ENCODE data around the gene PRKAR1B. TPM values are rescaled to one million over a fixed set of nuclear protein-coding genes. Genes with fewer than 3 reads are reported as not detected.

The PRKAR1B gene
- total RNA-seq, 1 experiment from 2014 or later, result 62.0 TPM

DNA sequence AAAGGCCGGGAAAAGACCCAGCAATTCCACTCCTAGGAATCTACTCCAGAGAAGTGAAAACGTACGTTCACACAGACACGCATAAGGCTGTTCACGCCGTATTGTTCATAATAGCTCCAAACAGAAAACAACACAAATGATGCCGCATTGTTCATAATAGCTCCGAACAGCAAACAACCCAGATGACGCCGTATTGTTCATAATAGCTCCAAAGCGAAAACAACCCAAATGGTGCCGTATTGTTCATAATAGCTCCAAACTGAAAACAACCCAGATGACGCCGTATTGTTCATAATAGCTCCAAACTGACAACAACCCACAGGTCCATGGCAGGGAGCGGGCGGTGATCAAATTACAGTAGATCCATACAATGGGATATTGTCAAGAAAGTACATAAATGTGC, 85.8 kb downstream of the PRKAR1B start:
- H3K4me1 ChIP-seq (ENCODE audit: control insufficient read depth, insufficient read depth, low read length), result peaks cover 5% of the 10 kb centered on the region
- TF ChIP-seq, protein P1, sequence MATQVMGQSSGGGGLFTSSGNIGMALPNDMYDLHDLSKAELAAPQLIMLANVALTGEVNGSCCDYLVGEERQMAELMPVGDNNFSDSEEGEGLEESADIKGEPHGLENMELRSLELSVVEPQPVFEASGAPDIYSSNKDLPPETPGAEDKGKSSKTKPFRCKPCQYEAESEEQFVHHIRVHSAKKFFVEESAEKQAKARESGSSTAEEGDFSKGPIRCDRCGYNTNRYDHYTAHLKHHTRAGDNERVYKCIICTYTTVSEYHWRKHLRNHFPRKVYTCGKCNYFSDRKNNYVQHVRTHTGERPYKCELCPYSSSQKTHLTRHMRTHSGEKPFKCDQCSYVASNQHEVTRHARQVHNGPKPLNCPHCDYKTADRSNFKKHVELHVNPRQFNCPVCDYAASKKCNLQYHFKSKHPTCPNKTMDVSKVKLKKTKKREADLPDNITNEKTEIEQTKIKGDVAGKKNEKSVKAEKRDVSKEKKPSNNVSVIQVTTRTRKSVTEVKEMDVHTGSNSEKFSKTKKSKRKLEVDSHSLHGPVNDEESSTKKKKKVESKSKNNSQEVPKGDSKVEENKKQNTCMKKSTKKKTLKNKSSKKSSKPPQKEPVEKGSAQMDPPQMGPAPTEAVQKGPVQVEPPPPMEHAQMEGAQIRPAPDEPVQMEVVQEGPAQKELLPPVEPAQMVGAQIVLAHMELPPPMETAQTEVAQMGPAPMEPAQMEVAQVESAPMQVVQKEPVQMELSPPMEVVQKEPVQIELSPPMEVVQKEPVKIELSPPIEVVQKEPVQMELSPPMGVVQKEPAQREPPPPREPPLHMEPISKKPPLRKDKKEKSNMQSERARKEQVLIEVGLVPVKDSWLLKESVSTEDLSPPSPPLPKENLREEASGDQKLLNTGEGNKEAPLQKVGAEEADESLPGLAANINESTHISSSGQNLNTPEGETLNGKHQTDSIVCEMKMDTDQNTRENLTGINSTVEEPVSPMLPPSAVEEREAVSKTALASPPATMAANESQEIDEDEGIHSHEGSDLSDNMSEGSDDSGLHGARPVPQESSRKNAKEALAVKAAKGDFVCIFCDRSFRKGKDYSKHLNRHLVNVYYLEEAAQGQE (IDR thresholded peaks at IDR 0.05; ENCODE audit: insufficient read depth in 1 of 2, low read depth in 2 of 2, low read length in 1 of 2), result no peak
- TF ChIP-seq SIN3A (IDR thresholded peaks at IDR 0.05; ENCODE audit: borderline replicate concordance, insufficient read depth, low read depth, low read length), result no peak
- intact Hi-C loops (cut with micrococcal nuclease; ENCODE audit: unreplicated experiment) (no loop called here), in situ Hi-C loops (cut with HindIII; ENCODE audit: low pct_unique_long_range_greater_than_20kb, low sequenced_read_pairs) (no loop called here)
- no peaks in the 10 kb centered on the region for H3K27me3 ChIP-seq (ENCODE audit: control insufficient read depth, insufficient read depth, low read length)
- ChIA-PET POLR2A (interaction anchor here (0.6 kb wide), 1 partner anchor 18 kb away, joined by 6 read pairs; no protein-coding TSS in a partner anchor), CTCF (no interaction called here)
- no peaks in the 10 kb centered on the region for H3K9me3 ChIP-seq (ENCODE audit: control insufficient read depth, insufficient read depth, low read depth, low read length)
- no peak overlapping the region for H3K4me3 ChIP-seq (ENCODE audit: low read depth in 2 of 2, low read length in 2 of 2)
- ATAC-seq (peak; percentile 55), DNase-seq (ENCODE audit: low read depth, low spot score) (no peak)
- H3K36me3 ChIP-seq (ENCODE audit: control insufficient read depth, insufficient read depth, low read length), result no peaks in the 10 kb centered on the region
- no peak overlapping the region for H3K27ac ChIP-seq (ENCODE audit: low read length)
- no TSS peak for BruUV-seq (replicated peaks)

DNA sequence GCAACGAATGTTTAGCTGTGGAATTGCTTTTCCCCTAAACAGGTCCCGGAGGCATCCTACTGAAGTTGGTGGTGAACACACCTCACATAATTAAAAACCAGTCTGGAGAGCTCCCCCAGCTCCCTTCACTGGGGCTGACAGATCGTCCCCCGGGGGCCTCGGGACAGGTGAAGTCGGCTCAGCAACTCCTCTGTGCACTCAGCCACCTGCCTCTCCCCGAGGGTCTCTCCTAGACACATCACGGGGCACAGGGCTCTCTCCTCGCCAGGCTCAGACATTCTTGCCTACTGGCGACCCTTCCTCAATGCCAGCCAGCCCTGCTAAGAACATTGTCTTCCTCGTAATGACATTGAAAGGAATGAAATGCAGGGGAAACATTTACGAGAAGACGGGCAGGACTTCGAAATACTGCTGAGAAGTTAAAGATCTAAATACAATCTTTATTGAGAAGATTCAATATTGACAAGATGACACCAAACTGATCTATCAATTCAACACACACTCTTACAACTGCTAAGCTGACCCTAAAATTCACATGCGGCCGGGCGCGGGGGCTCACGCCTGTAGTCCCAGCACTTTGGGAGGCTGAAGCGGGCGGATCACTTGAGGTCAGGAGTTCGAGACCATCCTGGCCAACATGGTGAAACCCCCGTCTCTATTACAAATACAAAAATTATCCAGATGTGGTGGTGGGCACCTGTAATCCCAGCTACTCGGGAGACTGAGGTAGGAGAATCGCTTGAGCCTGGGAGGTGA, 88.6 kb downstream of the PRKAR1B start:
- CTCF ChIA-PET, result no interaction called here

More for the DNA sequence above, 88.6 kb downstream of the PRKAR1B start:
- Histone ChIP-seq H3K4me1 (ENCODE audit: control insufficient read depth, insufficient read depth, low read length) (peaks cover 12% of the 10 kb centered on the region), H3K9me3 (ENCODE audit: control insufficient read depth, insufficient read depth, low read depth, low read length) (no peaks in the 10 kb centered on the region), H3K27me3 (ENCODE audit: control insufficient read depth, insufficient read depth, low read length) (no peaks in the 10 kb centered on the region), H3K4me3 (ENCODE audit: low read depth in 2 of 2, low read length in 2 of 2) (no peak overlapping the region), H3K36me3 (ENCODE audit: control insufficient read depth, insufficient read depth, low read length) (no peaks in the 10 kb centered on the region), H3K27ac (ENCODE audit: low read length) (no peak overlapping the region)
- DNase-seq (ENCODE audit: low read depth, low spot score) (no peak), ATAC-seq (no peak)
- in situ Hi-C loops (cut with HindIII; ENCODE audit: low pct_unique_long_range_greater_than_20kb, low sequenced_read_pairs) (no loop called here), intact Hi-C loops (cut with micrococcal nuclease; ENCODE audit: unreplicated experiment) (loop anchor here (5.0 to 10.0 kb wide), 2 partner anchors 114 to 306 kb away; no protein-coding TSS in a partner anchor)
- TF ChIP-seq, protein P1 (IDR thresholded peaks at IDR 0.05; ENCODE audit: insufficient read depth in 1 of 2, low read depth in 2 of 2, low read length in 1 of 2), result no peak
- TF ChIP-seq POLR2AphosphoS5 (IDR thresholded peaks at IDR 0.05; ENCODE audit: low read depth, low read length) (no peak), SIN3A (IDR thresholded peaks at IDR 0.05; ENCODE audit: borderline replicate concordance, insufficient read depth, low read depth, low read length) (no peak), TCF7L2 (IDR thresholded peaks at IDR 0.05; ENCODE audit: low read depth, low read length) (no peak)
- TF ChIP-seq, protein P2, sequence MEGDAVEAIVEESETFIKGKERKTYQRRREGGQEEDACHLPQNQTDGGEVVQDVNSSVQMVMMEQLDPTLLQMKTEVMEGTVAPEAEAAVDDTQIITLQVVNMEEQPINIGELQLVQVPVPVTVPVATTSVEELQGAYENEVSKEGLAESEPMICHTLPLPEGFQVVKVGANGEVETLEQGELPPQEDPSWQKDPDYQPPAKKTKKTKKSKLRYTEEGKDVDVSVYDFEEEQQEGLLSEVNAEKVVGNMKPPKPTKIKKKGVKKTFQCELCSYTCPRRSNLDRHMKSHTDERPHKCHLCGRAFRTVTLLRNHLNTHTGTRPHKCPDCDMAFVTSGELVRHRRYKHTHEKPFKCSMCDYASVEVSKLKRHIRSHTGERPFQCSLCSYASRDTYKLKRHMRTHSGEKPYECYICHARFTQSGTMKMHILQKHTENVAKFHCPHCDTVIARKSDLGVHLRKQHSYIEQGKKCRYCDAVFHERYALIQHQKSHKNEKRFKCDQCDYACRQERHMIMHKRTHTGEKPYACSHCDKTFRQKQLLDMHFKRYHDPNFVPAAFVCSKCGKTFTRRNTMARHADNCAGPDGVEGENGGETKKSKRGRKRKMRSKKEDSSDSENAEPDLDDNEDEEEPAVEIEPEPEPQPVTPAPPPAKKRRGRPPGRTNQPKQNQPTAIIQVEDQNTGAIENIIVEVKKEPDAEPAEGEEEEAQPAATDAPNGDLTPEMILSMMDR (IDR thresholded peaks at IDR 0.05), result no peak
- POLR2A ChIA-PET, result no interaction called here
- no TSS peak for BruUV-seq (replicated peaks)
